GM12874 (cell line): ENCODE results near the gene KIF13A.

Source experiments
- CTCF ChIP-seq: IDR thresholded peaks from 2 replicates; pipeline ENCODE4 v1.5.1; 2011; ENCODE audit warnings: low read depth, mild to moderate bottlenecking, control low read depth, low read length, moderate library complexity; ENCODE audit not compliant: insufficient read depth

Gene KIF13A

DNA sequence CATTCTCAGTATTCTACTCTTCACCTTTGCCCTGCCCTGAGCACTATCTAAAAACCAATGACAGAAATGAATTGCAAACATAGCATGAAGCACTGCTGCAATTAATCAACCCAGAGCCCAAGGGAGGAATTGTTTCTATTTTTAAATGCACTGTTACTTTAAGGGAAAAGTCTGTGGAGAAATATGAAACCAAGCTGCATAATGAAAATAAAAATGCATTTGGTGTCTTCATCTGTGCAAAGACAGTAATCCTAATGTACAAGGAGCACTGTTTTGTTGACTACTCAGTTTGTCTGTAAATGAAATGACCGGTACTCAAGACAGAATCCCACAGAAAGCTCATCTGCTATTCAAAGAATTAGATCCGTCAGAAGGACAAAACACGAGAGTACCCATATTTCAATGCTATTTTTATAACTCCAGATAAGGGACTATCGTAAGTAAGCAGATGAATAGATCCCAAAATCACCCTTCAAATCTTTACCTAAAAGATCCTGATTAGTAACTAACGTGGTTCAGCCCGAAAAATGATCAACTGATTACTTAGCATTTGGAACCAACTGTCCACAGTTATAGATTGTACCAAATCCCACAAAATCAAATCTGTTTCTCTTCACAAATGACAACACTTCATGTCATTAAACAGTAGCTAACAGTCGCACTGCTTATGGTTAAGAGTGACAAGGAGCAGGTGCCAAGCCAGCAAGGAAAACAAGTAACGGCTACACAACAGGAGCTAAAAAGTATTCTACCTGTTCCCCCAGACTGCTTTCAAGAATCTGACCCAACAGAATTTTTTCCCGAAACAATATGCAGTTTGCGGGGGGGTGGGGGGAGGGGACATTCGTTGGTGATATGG, 2.4 kb downstream of the KIF13A start:
- TF ChIP-seq CTCF, result no peak

GRCh38 chr6:17984399-17984798, 3.0 kb downstream of the KIF13A start:
- no peak for TF ChIP-seq CTCF

DNA sequence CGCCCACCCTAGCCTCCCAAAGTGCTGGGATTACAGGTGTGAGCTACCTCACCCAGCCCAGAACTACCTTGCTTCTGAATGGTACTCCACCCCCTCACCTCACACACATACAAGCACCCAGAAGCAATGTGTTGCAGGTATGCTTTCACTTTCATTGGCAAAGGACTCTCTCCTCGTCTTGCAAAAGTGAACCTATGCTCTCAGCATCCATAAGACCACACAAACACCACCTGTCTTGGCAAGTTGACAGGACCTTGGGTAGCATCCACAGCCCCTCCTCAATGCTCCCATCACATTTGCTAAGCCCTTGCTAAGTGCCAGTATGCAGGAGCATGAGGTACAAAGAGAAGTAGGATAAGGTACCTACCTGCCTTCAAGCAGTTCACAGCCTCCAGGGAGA, 3.7 kb downstream of the KIF13A start:
- no peak for TF ChIP-seq CTCF

DNA sequence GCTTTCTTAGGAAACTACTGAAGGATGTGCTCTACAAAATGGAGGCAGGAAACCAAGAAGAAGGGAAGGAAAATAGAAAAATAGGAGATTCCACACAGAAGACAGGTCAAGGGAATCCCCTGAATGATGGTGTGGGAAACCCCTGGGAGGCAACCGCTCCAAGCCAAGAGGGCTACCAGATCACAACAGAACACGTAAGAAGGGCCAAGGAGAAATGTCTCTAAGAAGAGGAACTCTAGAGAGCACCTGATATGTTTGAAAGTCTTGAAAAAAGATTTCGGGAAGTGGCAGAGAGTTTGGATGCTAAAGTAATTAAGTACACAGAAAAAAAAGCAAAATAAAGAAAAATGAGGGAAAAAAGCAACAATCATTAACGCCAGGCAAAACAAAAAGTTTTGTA, 7.1 kb downstream of the KIF13A start:
- no peak for TF ChIP-seq CTCF

DNA sequence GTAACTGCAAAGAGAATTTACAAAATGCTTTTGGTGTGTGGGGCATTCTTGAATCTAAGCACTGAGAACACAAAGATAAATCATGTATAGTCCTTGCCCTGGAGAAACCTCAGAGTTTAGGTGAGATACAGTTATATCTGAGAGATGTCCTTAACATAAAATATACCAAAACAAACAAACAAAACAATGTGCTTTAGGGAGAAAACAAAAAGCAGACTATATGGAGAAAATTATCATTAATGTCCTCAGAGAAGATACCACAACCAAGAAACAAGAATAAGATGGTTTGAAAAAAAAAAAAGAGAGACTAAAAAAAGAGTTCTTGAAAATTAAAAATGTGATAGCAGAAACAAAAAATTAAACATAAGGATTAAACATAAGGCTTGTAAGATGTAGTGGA, 8.0 kb downstream of the KIF13A start:
- no peak for TF ChIP-seq CTCF

DNA sequence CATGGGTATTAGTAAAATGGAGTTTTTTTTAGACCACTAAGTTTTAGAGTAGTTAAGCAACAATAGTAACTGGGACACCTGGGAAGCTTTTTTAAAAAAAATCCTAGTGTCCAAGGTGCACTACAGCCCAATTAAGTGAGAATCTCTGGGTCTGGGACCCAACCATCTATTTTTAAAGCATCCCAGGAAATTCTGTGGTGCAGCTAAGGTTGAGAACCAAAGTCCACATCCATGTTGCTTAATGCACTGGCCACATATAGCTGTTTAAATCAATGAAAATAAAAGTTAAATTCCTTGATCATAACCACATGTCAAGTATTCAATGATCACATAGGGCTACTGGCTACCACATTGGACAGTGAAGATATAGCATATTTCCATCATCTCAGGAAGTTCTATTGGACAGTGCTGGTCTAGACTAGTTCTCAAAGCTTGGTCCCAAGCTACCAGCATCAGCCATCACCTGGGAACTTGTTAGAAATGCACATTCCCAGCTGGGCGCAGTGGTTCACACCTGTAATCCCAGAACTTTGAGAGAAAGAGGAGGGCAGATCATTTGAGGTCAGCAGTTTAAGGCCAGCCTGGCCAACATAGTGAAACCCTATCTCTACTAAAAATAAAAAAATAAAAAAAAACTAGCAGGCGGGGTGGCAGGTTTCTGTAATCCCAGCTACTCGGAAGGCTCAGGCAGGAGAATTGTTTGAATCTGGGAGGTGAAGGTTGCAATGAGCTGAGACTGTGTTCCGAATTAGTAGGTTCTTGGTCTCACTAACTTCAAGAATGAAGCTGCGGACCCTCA, 12.7 kb downstream of the KIF13A start:
- TF ChIP-seq CTCF, result no peak

GRCh38 chr6:17972978-17973622, 14.3 kb downstream of the KIF13A start:
- no peak for TF ChIP-seq CTCF
